T-helper 2 cell treated with Interferon-gamma antibody and Interleukin-4, amounts not matched to agents 5 μg/mL and 100 μg/mL, for 36 hours (primary cell): Measurements from ENCODE around the gene NME7.
"Not testable (repeated sequence)": the region's sequence is repeated elsewhere in the genome, so short reads cannot be mapped to it uniquely, and the experiment has no call there.

ENCODE experiments used
- DNase-seq: peaks from one replicate; pipeline ENCODE4 v3.0.0; 2021; ENCODE audit warnings: low spot score
- H3K27ac Mint-ChIP-seq: one replicate; pipeline ENCODE4 v1.8.0; 2021; ENCODE audit warnings: mild to moderate bottlenecking, mixed read lengths
- H3K27me3 Mint-ChIP-seq: one replicate; pipeline ENCODE4 v1.8.0; 2021; ENCODE audit warnings: low read depth, mixed read lengths
- H3K36me3 Mint-ChIP-seq: one replicate; pipeline ENCODE4 v1.8.0; 2021; ENCODE audit warnings: low read depth, mixed read lengths
- H3K4me1 Mint-ChIP-seq: one replicate; pipeline ENCODE4 v1.8.0; 2021; ENCODE audit warnings: low read depth, mixed read lengths
- H3K4me3 Mint-ChIP-seq: one replicate; pipeline ENCODE4 v1.8.0; 2022; ENCODE audit warnings: mild to moderate bottlenecking, moderate library complexity, mixed read lengths
- H3K9me3 Mint-ChIP-seq: one replicate; pipeline ENCODE4 v1.8.0; 2021; ENCODE audit warnings: mixed read lengths

NME7 gene, protein sequence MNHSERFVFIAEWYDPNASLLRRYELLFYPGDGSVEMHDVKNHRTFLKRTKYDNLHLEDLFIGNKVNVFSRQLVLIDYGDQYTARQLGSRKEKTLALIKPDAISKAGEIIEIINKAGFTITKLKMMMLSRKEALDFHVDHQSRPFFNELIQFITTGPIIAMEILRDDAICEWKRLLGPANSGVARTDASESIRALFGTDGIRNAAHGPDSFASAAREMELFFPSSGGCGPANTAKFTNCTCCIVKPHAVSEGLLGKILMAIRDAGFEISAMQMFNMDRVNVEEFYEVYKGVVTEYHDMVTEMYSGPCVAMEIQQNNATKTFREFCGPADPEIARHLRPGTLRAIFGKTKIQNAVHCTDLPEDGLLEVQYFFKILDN

DNA sequence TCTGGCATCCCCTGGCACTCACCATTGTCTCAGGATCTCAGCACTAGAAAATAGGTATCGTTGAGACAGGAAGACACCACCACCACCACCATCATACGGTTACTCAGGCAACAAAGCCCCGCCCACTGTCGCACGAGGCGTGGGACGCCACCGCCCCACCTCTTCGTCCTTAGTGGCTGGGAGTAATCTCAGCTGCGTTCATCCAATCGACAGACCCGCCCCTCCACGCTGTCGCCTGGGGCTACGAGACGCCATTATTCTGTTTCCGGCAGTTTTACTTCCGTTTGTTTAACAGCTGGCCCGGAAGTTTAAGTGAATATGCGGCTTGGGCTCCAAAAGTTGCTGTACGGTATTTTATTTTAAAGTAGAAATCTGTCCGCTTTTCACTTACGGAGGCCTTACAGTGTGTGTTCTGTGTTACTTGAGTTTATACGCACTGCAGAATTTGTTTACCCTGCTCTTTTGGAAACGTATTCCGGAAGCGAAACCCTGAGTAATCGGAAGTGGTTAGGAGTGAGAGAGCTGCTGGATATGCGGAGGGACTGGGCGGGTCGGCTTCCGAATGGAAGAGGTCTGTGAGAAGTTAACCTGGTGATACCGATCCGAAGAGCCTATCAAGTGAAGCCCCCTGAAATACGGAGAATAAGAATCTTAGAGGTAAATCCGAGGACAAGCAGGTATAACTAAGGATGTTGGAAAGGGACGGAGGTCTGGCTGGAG, at the start of gene NME7, which contains the start of gene BLZF1:
TSS of gene NME7 (minus strand) at position 112 of the 720 bp plus-strand sequence. CDS start at position 25, 87 bp downstream.
TSS of gene BLZF1 (plus strand) at position 510 of the 720 bp plus-strand sequence. CDS start 1,328 bp downstream, outside the sequence.
- Mint-ChIP-seq H3K4me3 (no peak within 1 kb of the TSS), H3K4me1 (peaks cover 27% of the 10 kb centered on the region), H3K9me3 (no peaks in the 10 kb centered on the region), H3K27me3 (no peaks in the 10 kb centered on the region), H3K36me3 (peaks cover 23% of the 10 kb centered on the region), H3K27ac (peak within 1 kb of the TSS; percentile 70)
- DNase-seq = peak; percentile 99

DNA sequence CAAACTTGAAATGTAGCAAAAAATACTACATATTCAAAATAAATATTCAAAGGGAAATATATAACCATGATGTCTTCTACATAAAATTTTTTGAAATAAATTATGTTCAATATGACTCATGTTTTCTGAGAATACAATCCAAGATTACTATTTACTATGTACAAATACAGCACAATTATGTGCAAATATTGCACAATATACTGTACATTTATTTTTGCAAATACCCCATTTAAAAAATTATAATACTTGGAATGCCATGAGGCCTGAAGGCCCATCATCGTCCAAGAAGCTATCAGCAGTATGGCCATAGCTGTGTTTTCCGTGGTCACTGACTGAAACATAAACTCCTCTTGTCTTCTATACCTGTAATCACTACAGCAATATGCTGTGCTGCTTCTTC, 47.4 kb upstream of the NME7 start:
- no peak overlapping the region for H3K27ac Mint-ChIP-seq
- no peaks in the 10 kb centered on the region for H3K36me3 Mint-ChIP-seq
- H3K4me3 Mint-ChIP-seq = no peak overlapping the region
- H3K27me3 Mint-ChIP-seq = peaks cover 31% of the 10 kb centered on the region
- peaks cover 2% of the 10 kb centered on the region for H3K9me3 Mint-ChIP-seq
- no peaks in the 10 kb centered on the region for H3K4me1 Mint-ChIP-seq
- no peak for DNase-seq

DNA sequence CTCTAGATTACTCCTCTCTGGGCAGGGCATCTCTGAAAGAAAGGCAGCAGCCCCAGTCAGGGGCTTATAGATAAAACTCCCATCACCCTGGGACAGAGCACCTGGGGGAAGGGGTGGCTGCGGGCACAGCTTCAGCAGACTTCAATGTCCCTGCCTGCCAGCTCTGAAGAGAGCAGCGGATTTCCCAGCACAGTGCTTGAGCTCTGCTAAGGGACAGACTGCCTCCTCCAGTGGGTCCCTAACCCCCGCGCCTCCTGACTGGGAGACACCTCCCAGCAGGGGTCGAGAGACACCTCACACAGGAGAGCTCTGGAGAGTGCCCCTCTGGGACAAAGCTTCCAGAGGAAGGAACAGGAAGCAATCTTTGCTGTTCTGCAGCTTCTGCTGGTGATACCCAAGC, 40.7 kb upstream of the NME7 start:
- H3K4me3 Mint-ChIP-seq, H3K4me1 Mint-ChIP-seq, H3K27ac Mint-ChIP-seq, H3K36me3 Mint-ChIP-seq, DNase-seq: not testable (repeated sequence)
- Mint-ChIP-seq H3K27me3 (peaks cover 23% of the 10 kb centered on the region), H3K9me3 (peaks cover 27% of the 10 kb centered on the region)

DNA sequence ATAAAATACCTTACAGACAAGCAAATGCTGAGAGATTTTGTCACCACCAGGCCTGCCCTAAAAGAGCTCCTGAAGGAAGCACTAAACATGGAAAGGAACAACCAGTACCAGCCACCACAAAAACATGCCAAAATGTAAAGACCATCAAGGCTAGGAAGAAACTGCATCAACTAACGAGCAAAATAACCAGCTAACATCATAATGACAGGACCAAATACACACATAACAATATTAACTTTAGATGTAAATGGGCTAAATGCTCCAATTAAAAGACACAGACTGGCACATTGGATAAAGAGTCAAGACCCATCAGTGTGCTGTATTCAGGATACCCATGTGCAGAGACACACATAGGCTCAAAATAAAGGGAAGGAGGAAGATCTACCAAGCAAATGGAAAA, 35.0 kb upstream of the NME7 start:
- H3K27me3 Mint-ChIP-seq, H3K27ac Mint-ChIP-seq, DNase-seq, H3K4me1 Mint-ChIP-seq, H3K4me3 Mint-ChIP-seq: not testable (repeated sequence)
- peaks cover 35% of the 10 kb centered on the region for H3K9me3 Mint-ChIP-seq
- H3K36me3 Mint-ChIP-seq = peaks cover 12% of the 10 kb centered on the region

DNA sequence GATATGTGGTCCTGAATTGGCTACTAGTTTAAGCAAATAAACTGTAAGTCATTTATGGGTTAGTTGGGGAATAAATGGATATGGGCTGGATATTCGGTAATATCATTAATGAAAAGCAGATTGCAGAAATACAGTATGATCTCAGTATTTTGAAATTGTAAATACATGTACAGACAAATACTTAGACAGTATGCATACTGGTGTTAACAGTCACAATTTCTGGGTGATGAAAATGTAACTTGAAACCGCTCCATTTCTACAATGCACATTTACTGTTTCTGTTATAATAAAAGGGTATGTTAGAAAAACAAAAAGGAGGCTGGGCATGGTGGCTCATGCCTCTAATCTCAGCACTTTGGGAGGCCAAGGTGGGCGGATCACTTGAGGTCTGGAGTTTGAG, 28.4 kb upstream of the NME7 start:
- Mint-ChIP-seq H3K36me3 (peaks cover 61% of the 10 kb centered on the region), H3K9me3 (peaks cover 3% of the 10 kb centered on the region), H3K27me3 (no peaks in the 10 kb centered on the region), H3K4me1 (no peaks in the 10 kb centered on the region), H3K27ac (no peak overlapping the region), H3K4me3 (no peak overlapping the region)
- no peak for DNase-seq

DNA sequence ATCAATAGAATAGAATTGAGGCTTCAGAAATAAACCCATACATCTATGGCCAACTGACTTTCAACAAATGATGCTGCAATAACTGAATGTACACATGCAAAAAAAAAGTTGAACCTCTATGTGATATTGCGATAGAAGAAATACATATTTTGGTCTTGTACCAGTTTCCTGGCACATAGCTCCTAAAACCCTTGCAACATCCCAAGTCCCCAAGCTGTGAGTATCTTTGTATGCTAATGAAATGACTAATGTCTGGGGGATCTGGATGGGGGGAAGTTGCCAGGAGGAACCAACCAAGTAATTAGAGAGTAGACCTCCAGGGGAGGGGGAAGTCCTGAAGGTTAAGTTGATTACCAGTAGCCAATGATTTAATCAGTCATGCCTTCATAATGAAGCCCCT, 24.8 kb upstream of the NME7 start:
- no peak for DNase-seq
- Mint-ChIP-seq H3K27ac (no peak overlapping the region), H3K4me3 (no peak overlapping the region), H3K4me1 (peaks cover 12% of the 10 kb centered on the region), H3K27me3 (no peaks in the 10 kb centered on the region), H3K36me3 (peaks cover 73% of the 10 kb centered on the region), H3K9me3 (no peaks in the 10 kb centered on the region)

DNA sequence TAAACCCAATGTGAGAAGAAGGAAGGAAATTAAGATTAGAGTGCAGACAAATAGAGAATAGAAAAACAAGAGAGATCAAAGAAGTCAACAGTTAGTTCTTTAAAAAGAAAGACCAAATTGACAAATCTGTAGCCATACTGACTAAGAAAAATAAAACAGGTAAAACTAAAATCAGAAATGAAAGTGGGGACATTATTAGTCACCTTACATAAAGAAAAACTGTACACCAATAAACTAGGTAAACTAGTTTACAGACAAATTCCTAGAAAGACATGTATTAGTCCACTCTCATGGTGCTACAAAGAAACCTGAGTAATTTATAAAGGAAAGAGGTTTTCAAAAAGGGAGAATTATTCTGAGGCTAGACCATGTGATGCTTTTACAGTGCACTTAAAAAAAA, 22.7 kb upstream of the NME7 start:
- Mint-ChIP-seq H3K27me3 (no peaks in the 10 kb centered on the region), H3K9me3 (no peaks in the 10 kb centered on the region), H3K36me3 (peaks cover 65% of the 10 kb centered on the region), H3K27ac (peak overlapping the region; percentile 66), H3K4me3 (no peak overlapping the region), H3K4me1 (peaks cover 12% of the 10 kb centered on the region)
- DNase-seq = no peak

DNA sequence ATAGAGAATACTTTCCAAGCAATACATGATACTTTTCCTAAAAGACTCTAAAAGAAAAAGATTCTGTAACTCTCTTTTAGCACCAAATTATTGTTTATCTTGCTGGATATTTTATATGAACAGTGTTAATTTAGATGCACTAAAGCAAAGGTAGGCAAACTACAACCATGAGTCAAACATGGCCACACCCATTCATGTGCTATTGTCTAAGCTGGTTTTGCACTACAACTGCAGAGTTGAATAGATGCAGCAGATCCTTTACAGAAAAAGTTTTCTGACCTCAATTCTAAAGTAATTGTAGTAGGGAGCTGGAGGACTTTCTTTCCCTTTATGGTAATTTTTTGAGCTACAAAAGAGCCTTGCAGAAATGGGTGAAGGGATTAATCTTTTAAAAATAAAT, 19.8 kb upstream of the NME7 start:
- Mint-ChIP-seq H3K27ac (no peak overlapping the region), H3K9me3 (no peaks in the 10 kb centered on the region), H3K4me1 (peaks cover 12% of the 10 kb centered on the region), H3K4me3 (no peak overlapping the region), H3K27me3 (no peaks in the 10 kb centered on the region), H3K36me3 (peaks cover 46% of the 10 kb centered on the region)
- DNase-seq = no peak

DNA sequence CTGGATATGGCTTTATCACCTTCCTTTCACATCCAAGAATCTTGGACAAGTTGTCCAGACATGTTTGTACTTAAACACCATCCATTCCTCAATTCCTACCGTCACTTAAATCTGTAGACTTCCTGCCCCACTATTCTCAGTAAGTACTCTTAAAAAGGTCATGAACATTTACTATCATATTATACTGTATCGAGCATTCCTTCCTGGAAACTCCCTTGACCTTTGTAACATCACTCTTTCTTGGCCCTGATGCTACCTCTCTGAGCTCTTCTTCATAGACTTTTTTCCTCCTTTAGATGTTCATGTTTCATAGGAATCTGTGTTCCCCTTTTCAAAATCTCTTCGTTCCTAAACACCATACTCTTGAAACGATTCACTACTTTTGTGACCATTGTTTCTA, 15.9 kb upstream of the NME7 start:
- no peak overlapping the region for H3K4me3 Mint-ChIP-seq
- H3K36me3 Mint-ChIP-seq = peaks cover 34% of the 10 kb centered on the region
- no peaks in the 10 kb centered on the region for H3K27me3 Mint-ChIP-seq
- no peaks in the 10 kb centered on the region for H3K9me3 Mint-ChIP-seq
- no peak overlapping the region for H3K27ac Mint-ChIP-seq
- no peaks in the 10 kb centered on the region for H3K4me1 Mint-ChIP-seq
- DNase-seq = no peak

DNA sequence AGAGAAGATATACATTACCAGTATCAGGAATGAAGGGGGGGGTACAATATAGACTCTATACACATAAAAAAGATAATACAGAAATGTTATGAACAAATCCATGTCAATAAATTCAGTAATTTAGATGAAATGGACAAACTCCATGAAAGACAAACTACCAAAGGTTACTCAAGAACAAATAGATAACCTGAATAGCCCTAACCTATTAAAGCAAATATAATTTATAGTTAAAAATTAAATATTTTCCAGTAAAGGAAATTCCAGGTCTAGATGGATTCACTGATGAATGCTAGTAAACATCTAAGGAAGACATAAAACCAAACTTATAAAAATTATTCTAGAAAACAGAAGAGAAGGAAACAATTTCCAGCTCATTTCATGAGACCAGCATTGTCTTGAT, 13.6 kb upstream of the NME7 start:
- no peak for DNase-seq
- H3K4me3 Mint-ChIP-seq = no peak overlapping the region
- H3K4me1 Mint-ChIP-seq = peaks cover 4% of the 10 kb centered on the region
- H3K27ac Mint-ChIP-seq = no peak overlapping the region
- no peaks in the 10 kb centered on the region for H3K9me3 Mint-ChIP-seq
- peaks cover 41% of the 10 kb centered on the region for H3K36me3 Mint-ChIP-seq
- H3K27me3 Mint-ChIP-seq = no peaks in the 10 kb centered on the region

DNA sequence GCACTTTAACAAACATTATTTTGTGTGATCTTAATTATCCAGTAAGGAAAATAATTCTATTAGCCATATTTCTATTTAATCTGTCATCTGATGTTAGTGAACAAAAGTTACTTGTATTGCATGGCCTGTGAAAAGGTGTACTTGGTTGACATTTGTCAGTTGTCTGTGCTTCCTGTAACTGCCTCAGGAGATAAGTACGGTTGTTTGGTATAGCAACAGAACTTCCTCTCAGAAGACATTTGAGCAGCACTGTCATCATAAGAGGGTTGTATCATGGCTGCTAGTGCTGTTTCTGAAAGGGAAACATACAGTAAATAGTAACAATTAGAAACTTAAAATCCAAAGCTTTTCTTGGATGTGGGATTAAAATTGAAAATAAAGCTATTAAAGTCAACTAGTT, 3.8 kb upstream of the NME7 start:
- Mint-ChIP-seq H3K9me3 (no peaks in the 10 kb centered on the region), H3K36me3 (peaks cover 31% of the 10 kb centered on the region), H3K27ac (peak overlapping the region; percentile 71), H3K27me3 (no peaks in the 10 kb centered on the region), H3K4me3 (peak overlapping the region; percentile 64), H3K4me1 (peaks cover 30% of the 10 kb centered on the region)
- no peak for DNase-seq

DNA sequence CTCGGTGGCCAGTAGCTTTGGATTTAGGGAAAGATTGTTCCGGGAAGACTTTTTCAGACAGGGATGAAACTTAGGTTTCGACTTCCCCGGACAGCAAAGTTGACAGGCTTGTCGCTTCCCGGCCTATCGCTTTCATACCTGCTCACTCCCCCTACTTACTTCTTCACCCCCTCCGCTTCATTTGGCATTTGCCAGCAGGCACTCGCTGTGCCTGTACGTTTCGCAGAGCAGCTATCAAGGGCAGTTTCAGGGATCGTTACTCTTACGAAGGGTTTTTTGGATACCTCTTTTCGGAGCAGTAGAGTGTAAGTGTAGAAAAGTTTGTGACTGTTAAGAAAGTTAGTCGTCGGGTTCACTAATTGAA, 791 bp upstream of the NME7 start:
- peaks cover 27% of the 10 kb centered on the region for H3K36me3 Mint-ChIP-seq
- H3K9me3 Mint-ChIP-seq = no peaks in the 10 kb centered on the region
- no peak for DNase-seq
- no peak overlapping the region for H3K27ac Mint-ChIP-seq
- H3K27me3 Mint-ChIP-seq = no peaks in the 10 kb centered on the region
- no peak overlapping the region for H3K4me3 Mint-ChIP-seq
- peaks cover 30% of the 10 kb centered on the region for H3K4me1 Mint-ChIP-seq

DNA sequence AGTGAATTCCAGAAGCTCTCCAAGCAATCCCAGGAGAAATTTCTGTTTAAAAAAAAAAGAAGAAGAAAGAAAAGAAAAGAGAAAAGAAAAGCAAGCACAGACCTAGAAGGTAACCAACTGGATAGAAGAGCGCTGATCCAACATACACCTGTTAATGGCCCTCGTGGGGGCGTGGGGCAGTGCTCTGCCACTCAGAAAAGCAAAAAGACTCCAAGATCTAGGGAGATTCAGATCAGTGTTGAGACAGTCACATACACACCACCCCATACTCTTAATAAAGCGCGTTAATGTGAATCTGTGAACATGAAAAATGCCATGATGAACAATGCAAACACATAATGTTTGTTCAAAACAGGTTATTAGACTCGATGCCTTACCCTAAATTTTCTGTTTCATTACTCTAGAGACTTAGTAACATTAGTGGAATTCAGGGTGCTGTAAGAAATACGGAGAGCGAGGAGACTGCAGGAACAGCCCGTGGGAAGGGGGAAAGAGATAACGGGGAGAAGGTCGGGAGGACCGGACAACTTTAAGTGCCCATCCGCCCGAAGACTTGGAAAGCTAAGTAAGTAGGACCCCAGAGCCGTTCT, 406 bp downstream of the NME7 start:
- peaks cover 26% of the 10 kb centered on the region for H3K36me3 Mint-ChIP-seq
- peaks cover 33% of the 10 kb centered on the region for H3K4me1 Mint-ChIP-seq
- H3K4me3 Mint-ChIP-seq = no peak overlapping the region
- no peak overlapping the region for H3K27ac Mint-ChIP-seq
- no peak for DNase-seq
- no peaks in the 10 kb centered on the region for H3K9me3 Mint-ChIP-seq
- no peaks in the 10 kb centered on the region for H3K27me3 Mint-ChIP-seq

DNA sequence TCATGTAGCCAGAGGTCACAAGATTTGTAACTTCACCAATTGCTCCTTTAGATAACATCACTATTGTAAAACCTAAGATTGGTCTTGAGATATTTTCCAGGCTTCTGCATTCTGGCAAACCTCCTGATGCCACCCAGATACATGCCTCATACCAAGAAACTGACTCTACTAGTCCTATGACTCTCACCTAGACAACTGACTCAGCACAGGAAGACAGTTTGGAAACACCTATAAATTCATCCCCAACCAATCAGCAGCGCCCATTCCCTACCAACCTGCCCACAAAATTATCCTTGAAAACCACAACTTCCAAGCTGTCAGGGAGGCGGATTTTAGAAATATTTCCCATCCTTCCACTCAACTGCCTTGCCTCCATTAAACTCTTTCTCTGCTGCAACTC, 2.6 kb downstream of the NME7 start:
- DNase-seq = peak; percentile 47
- no peak overlapping the region for H3K27ac Mint-ChIP-seq
- no peaks in the 10 kb centered on the region for H3K9me3 Mint-ChIP-seq
- H3K27me3 Mint-ChIP-seq = no peaks in the 10 kb centered on the region
- peaks cover 14% of the 10 kb centered on the region for H3K36me3 Mint-ChIP-seq
- no peak overlapping the region for H3K4me3 Mint-ChIP-seq
- peaks cover 25% of the 10 kb centered on the region for H3K4me1 Mint-ChIP-seq
